DOHH2 (cell line): Measurements from ENCODE around the gene CT47C1.
"Not testable (repeated sequence)": the region's sequence is repeated elsewhere in the genome, so short reads cannot be mapped to it uniquely, and the experiment has no call there.

ENCODE experiments used
- H3F3A ChIP-seq: fragments of 200-600 bp; sonication (generic), shearing (Covaris generic); 2 replicates; pipeline ENCODE4 v1.6.0; 2016; ENCODE audit warnings: antibody characterized with exemption, mild to moderate bottlenecking; ENCODE audit not compliant: control insufficient read depth, insufficient read depth
- H3K27ac ChIP-seq: fragments of 200-600 bp; sonication (generic); 2 replicates; pipeline ENCODE4 v1.5.1; 2014; ENCODE audit warnings: low read depth, mild to moderate bottlenecking, low read length, moderate library complexity
- H3K27me3 ChIP-seq: fragments of 200-600 bp; sonication (generic); 2 replicates; pipeline ENCODE4 v1.6.1; 2014; ENCODE audit warnings: mild to moderate bottlenecking, low read length, mixed read lengths; ENCODE audit not compliant: control insufficient read depth
- H3K36me3 ChIP-seq: fragments of 200-600 bp; sonication (generic); 2 replicates; pipeline ENCODE4 v1.6.1; 2014; ENCODE audit warnings: mild to moderate bottlenecking, low read length, moderate library complexity, mixed read lengths; ENCODE audit not compliant: control insufficient read depth
- H3K4me1 ChIP-seq: fragments of 200-600 bp; sonication (generic); 2 replicates; pipeline ENCODE4 v1.6.1; 2014; ENCODE audit warnings: mild to moderate bottlenecking, low read length, mixed read lengths; ENCODE audit not compliant: control insufficient read depth
- H3K4me2 ChIP-seq: fragments of 200-600 bp; sonication (generic); 2 replicates; pipeline ENCODE4 v1.6.0; 2014; ENCODE audit warnings: mild to moderate bottlenecking, low read length, moderate library complexity
- H3K4me3 ChIP-seq: fragments of 200-600 bp; sonication (generic); 2 replicates; pipeline ENCODE4 v1.5.1; 2014; ENCODE audit warnings: mild to moderate bottlenecking, low read length, mixed read lengths
- H3K79me2 ChIP-seq: fragments of 200-600 bp; sonication (generic); 2 replicates; pipeline ENCODE4 v1.6.1; 2014; ENCODE audit warnings: mild to moderate bottlenecking, low read length, mixed read lengths; ENCODE audit not compliant: control insufficient read depth
- H3K9me2 ChIP-seq: fragments of 200-600 bp; sonication (generic); replicated peaks from 2 replicates; pipeline ENCODE4 v1.6.1; 2014; ENCODE audit warnings: mild to moderate bottlenecking, low read length, mixed read lengths; ENCODE audit not compliant: control insufficient read depth
- H3K9me3 ChIP-seq: fragments of 200-600 bp; sonication (generic); 2 replicates; pipeline ENCODE4 v1.6.1; 2014; ENCODE audit warnings: antibody characterized with exemption, low read length, mixed read lengths; ENCODE audit not compliant: control insufficient read depth, insufficient read depth
- H4K20me1 ChIP-seq: fragments of 200-600 bp; sonication (generic); 2 replicates; pipeline ENCODE4 v1.6.0; 2014; ENCODE audit warnings: low read depth, mild to moderate bottlenecking, antibody characterized with exemption, low read length, moderate library complexity; ENCODE audit not compliant: control insufficient read depth, insufficient read depth
- EZH2phosphoT487 ChIP-seq: fragments of 200-600 bp; sonication (generic); IDR thresholded peaks from 2 replicates; pipeline ENCODE4 v1.6.1; 2017; ENCODE audit warnings: borderline replicate concordance, mild to moderate bottlenecking, antibody characterized with exemption, low read length, moderate library complexity, mixed read lengths
- TF ChIP-seq, protein P1 (sequence below): fragments of 200-600 bp; sonication (generic); IDR thresholded peaks from one replicate; pipeline ENCODE4 v1.5.1; 2014; ENCODE audit warnings: antibody characterized with exemption, mild to moderate bottlenecking, low read depth, low read length; ENCODE audit not compliant: poor library complexity, severe bottlenecking

CT47C1 gene

DNA sequence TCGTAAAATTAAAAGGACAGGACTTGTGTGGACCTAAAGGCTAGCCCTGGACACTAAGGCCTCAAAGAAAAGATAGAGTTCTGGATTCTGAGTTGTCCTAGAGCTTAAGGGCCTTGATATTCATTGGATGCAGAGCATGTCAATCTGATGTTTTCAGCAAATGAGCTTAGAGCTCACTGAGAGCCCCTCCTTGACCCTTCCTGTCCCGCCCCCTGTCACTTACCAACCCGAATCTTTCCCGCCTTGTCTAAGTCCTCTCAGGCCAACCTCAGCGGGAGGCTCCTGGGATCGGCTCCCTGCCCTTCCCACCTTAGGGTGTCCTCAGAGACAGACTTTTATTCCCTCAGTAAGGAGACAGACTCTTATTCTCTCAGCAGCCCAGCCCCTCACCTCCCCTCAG lies at the start of gene CT47C1:
CT47C1 (plus strand) TSS at position 250 of the 400 bp plus-strand sequence. CDS start 233 bp downstream, outside the sequence.
- Histone ChIP-seq H3K4me3 (no peak within 1 kb of the TSS), H3F3A (no peaks in the 10 kb centered on the region), H3K27me3 (no peaks in the 10 kb centered on the region), H3K79me2 (no peaks in the 10 kb centered on the region), H3K4me2 (no peak within 1 kb of the TSS), H3K9me2 (no peaks in the 10 kb centered on the region), H4K20me1 (no peaks in the 10 kb centered on the region), H3K9me3 (no peaks in the 10 kb centered on the region), H3K27ac (no peak within 1 kb of the TSS), H3K4me1 (no peaks in the 10 kb centered on the region), H3K36me3 (no peaks in the 10 kb centered on the region)
- TF ChIP-seq, protein P1, sequence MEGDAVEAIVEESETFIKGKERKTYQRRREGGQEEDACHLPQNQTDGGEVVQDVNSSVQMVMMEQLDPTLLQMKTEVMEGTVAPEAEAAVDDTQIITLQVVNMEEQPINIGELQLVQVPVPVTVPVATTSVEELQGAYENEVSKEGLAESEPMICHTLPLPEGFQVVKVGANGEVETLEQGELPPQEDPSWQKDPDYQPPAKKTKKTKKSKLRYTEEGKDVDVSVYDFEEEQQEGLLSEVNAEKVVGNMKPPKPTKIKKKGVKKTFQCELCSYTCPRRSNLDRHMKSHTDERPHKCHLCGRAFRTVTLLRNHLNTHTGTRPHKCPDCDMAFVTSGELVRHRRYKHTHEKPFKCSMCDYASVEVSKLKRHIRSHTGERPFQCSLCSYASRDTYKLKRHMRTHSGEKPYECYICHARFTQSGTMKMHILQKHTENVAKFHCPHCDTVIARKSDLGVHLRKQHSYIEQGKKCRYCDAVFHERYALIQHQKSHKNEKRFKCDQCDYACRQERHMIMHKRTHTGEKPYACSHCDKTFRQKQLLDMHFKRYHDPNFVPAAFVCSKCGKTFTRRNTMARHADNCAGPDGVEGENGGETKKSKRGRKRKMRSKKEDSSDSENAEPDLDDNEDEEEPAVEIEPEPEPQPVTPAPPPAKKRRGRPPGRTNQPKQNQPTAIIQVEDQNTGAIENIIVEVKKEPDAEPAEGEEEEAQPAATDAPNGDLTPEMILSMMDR: no peak
- TF ChIP-seq EZH2phosphoT487: no peak

DNA sequence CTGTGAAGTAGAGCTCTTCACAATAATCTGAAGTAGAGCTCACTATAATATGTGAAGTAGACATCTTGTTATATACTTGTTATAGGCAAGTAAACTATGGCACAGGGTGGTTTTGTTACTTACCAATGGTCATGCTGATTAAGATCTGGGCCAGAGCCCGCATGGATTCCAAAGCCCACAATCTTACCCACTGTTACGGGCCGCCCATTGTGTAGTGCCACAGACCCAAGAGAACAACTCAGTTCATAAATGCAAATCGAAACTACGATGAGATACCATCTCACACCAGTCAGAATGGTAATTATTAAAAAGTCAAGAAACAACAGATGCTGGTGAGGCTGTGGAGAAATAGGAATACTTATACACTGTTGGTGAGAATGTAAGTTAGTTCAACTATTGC lies 46.9 kb upstream of the CT47C1 start:
- H3K27me3 ChIP-seq: no peaks in the 10 kb centered on the region
- no peaks in the 10 kb centered on the region for H3K79me2 ChIP-seq
- TF ChIP-seq, protein P1: no peak
- TF ChIP-seq EZH2phosphoT487: no peak
- H3K9me3 ChIP-seq: no peaks in the 10 kb centered on the region
- H3K4me3 ChIP-seq: no peak overlapping the region
- H3K27ac ChIP-seq: no peak overlapping the region
- no peak overlapping the region for H3K4me2 ChIP-seq
- no peaks in the 10 kb centered on the region for H3K36me3 ChIP-seq
- H4K20me1 ChIP-seq: no peaks in the 10 kb centered on the region
- H3F3A ChIP-seq: no peaks in the 10 kb centered on the region
- H3K4me1 ChIP-seq: no peaks in the 10 kb centered on the region
- H3K9me2 ChIP-seq: no peaks in the 10 kb centered on the region

DNA sequence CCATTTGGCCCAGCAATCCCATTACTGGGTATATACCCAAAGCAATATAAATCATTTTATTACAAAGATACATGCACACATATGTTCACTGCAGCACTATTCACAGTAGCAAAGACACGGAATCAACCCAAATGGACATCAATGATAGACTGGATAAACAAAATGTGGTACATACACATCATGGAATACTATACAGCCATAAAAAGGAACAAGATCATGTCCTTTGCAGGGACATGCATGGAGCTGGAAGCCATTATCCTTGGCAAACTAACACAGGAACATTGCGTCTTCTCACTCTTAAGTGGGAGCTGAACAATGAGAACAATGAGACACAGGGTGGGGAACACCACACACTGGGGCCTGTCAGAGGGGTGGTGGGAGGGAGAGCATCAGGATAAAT lies 46.4 kb upstream of the CT47C1 start:
- H3F3A ChIP-seq, H3K9me2 ChIP-seq, H3K4me2 ChIP-seq, H4K20me1 ChIP-seq, H3K79me2 ChIP-seq, H3K4me1 ChIP-seq, H3K36me3 ChIP-seq, H3K27ac ChIP-seq, H3K27me3 ChIP-seq, H3K4me3 ChIP-seq, H3K9me3 ChIP-seq: not testable (repeated sequence)

DNA sequence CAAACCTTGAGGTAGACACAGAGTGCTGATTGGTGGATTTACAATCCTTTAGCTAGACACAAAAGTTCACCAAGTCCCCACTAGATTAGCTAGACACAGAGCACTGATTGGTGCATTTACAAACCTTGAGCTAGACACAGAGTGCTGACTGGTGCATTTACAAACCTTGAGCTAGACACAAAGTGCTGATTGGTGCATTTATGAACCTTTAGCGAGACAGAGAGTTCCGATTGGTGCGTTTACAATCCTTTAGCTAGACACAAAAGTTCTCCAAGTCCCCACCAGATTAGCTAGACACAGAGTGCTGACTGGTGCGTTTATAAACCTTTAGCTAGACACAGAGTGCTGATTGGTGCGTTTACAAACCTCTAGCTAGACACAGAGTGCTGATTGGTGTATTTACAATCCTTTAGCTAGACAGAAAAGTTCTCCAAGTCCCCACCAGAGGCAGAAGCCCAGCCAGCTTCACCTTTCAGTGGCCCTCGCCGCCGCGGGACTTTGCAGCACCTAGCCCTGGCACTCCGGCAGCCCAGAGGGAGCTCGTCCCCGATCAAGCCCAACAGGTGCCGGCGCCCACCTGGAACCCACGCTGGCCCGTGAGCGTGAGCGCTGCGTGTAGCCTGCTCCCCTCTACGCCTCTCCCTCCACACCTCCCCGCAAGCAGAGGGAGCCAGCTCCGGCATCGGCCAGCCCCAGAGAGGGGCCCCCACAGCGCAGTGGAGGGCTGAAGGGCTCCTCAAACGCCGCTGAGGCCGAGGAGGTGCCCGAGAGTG lies 44.6 kb upstream of the CT47C1 start:
- not testable (repeated sequence) for H3K27ac ChIP-seq, H3K4me2 ChIP-seq, H3K27me3 ChIP-seq, H3K9me2 ChIP-seq, H3K4me3 ChIP-seq, H3K79me2 ChIP-seq, H3K9me3 ChIP-seq, H3F3A ChIP-seq, H3K4me1 ChIP-seq, H4K20me1 ChIP-seq, H3K36me3 ChIP-seq
